SU-DHL-6 (cell line): ENCODE measurements around the gene TFRC.

Experiments
- CTCF ChIP-seq: fragments of 200-600 bp; sonication (generic); IDR thresholded peaks from one replicate; pipeline ENCODE4 v1.5.1; 2017; ENCODE audit warnings: antibody characterized with exemption, mild to moderate bottlenecking, low read length, moderate library complexity; ENCODE audit not compliant: insufficient read depth, poor library complexity, severe bottlenecking
- EZH2phosphoT487 ChIP-seq: fragments of 200-600 bp; sonication (generic), shearing (Covaris generic); conservative IDR thresholded peaks from 2 replicates; pipeline ENCODE4 v1.6.1; 2018; ENCODE audit warnings: mild to moderate bottlenecking, antibody characterized with exemption, low read length, moderate library complexity, mixed read lengths

GRCh38 chr3:196121066-196121465 lies 39.2 kb upstream of the TFRC start:
- no peak for TF ChIP-seq CTCF
- TF ChIP-seq EZH2phosphoT487: no peak
